Measurements from ENCODE around the gene EIF1AD.
"Not testable (repeated sequence)": the region's sequence is repeated elsewhere in the genome, so short reads cannot be mapped to it uniquely, and the experiment has no call there.

The EIF1AD gene, protein sequence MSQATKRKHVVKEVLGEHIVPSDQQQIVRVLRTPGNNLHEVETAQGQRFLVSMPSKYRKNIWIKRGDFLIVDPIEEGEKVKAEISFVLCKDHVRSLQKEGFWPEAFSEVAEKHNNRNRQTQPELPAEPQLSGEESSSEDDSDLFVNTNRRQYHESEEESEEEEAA
- 45.5 to 48.2 reads per million in 2 donors for total RNA-seq

GRCh38 chr11:66001942-66002647 is at the start of gene EIF1AD, which contains the start of gene BANF1:
TSS of gene EIF1AD (minus strand) at chr11:66002157. CDS start at chr11:66000389, 1,768 bp downstream.
TSS of gene BANF1 (plus strand) at chr11:66002503. CDS start at chr11:66003251, 748 bp downstream.
- peak; percentile 61 for DNase-seq

DNA sequence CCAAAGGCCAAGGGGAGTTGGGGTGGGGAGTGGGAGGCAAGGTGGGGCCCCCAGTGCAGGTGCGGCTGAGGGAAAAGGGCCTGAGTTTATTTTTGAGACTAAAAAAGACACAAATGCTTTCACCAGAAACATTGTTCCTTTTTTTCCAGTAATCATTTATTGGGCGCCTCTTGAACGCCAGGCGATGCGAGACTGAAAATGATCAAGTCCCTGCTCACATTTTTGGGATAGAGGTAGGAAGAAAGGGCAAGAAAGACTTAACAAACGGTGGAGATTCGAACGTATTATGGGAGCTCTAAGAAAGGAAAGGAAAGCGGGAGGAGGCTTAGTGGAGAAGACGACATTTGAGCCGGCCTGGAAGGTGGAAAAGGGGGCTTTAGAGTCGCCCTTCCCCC is 49.4 kb upstream of the EIF1AD start:
- DNase-seq: no peak

DNA sequence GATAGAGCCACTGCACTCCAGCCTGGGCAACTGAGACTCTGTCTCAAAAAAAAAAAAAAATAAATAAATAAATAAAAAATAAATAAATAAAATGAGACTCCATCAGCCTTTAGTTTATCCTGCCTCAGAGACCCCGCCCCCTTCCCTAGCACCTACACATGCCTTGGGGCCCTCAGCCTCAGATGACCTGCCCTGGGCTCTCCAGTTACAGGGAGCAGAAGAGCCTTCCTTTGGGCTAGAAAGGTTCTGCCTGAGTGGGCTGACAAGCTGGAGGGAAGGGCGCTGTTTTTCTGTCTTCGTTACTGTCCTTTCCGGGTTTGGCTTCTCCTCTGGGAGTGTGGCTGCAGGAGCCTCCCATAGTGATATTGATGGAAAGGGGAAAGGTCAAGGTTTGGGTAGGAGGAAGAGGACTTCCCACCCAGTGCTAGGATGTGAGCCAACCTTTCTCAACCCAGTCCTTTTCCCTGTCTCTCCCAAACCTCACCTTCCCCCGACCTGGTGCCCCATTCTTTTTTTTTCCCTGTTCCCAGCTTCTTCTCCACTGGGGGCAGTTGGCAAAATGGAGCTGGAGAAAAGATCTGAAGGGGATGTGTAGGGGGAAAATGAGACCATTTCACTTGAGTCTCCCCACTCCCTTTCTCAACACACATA is 48.7 kb upstream of the EIF1AD start:
- DNase-seq: no peak

GRCh38 chr11:66048547-66049323 is 46.8 kb upstream of the EIF1AD start, which contains the start of gene GAL3ST3:
TSS of gene GAL3ST3 (minus strand) at chr11:66049161. CDS start at chr11:66045415, 3,746 bp downstream.
- DNase-seq: no peak

DNA sequence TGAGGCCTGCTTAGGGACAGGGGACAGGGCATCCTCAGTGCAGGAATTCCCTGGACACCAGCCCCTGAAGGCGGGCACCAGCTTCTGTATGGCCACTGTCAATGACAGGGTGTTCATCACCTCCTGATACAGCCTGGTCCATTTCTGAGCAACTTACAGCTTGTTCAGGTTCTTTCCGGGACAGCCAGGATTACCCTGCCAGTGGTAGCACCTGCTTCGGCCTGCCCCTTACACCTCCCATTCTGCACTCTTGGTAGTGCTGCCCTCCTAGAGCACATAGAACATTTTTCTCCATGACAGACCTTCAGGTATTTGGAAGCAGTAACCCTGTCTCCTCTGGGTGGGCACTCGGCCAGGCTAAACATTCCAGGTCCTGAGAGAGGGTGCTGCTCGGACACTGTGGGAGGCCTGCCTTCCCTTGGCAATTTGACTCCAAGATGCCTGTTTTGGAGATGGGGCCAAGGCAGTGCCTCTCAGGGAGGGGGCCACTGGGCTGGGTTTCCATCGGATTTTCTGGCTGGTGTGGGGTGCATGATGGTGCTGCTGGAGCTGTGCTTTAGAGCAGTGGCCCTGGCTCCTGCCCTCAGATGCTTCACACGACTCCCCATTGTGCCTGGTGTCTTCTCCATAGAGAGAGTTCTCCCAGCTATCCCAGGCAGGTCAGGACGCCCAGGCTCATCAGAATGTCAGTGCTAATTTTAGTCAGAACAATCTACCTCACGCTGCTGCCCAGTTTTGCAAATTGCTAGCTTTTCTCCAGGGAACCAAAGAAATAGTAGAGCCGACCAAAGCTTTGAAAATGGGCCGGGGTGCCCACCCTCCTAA is 45.8 kb upstream of the EIF1AD start:
- DNase-seq: no peak

GRCh38 chr11:66046901-66047300 is 44.9 kb upstream of the EIF1AD start:
- no peak for DNase-seq

- DNase-seq: peak; percentile 42
These were observed 43.3 kb upstream of the EIF1AD start for GRCh38 chr11:66045177-66045639.

GRCh38 chr11:66044757-66045156 is 42.8 kb upstream of the EIF1AD start:
- DNase-seq: no peak

DNA sequence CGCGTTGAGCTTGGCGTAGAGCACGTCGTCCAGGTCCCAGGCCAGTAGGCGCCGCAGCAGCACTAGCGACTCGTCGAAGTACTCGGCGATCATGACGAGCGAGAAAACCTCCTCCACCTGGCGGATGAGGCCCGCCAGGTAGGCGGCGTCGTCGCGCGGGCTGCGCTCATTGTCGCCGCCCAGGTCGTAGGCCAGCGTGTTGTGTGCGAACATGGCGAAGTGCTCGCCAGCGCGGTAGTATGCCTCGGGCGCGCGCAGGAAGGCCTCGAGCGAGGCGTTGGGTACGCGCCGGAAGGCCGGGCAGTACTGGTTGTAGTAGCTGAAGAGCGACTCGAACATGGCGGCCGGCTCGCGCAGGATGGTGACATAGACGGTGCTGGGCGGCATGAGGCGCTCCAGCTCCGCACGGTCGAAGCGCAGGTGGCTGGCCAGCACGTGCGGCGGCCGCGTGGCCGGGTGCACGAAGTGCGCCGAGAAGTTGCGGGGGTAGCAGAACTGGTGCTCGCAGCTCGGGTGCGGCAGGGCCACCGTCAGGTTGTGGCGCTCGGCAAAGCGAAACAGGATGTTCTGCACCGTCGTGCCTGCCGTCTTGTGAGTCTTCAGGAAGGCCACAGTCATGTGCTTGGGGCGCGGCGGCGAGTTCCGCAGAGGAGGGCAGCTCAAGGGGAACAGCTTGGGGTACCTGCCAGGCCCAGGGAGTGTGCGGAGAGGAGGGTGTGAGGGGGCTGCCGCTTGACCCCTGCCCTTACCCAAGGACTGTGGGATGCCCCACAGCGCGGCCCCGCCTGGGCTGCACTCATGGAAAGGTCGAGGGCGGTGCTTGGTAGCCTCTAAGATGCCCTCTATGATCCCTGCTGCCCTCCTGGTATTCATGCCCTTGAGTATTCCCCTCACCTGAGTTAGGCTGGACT is 41.3 kb upstream of the EIF1AD start:
- DNase-seq: no peak

DNA sequence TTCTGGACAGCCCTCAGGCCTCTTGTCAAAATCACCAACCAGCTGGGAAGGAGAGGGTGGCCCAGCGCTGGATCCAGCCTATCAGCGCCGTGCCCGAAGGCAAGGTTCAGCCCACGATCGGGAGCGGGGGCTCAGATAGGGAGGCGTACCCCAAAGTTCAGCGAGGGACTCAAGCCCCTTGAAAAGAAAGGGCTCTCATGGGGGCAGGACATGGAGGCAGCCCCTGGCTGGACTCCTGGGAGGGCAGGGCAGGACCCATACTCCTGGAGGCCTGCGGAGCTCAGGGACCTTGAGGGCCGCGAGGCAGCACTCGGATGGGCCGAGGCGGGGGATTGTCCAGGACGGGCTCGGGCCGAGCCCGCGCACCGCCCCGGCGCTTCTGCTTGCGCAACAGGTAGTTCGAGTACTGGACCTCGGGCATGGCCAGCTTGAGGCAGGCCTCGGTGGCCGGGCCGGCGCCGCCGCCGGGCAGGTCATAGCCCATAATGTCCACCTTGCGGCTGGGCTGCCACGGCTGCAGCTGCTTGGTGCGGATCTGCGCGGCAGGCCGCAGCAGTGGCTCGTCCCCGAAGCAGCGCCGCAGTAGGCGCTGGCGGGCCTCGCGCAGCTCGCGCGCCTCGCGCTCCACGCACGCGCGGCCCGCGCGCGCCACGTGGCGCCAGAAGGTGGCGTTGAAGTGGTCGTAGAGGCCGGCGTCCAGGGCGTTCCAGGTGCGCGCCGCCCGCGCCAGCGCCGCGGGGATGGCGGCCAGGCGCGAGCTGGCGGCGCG is 40.5 kb upstream of the EIF1AD start:
- DNase-seq: no peak

DNA sequence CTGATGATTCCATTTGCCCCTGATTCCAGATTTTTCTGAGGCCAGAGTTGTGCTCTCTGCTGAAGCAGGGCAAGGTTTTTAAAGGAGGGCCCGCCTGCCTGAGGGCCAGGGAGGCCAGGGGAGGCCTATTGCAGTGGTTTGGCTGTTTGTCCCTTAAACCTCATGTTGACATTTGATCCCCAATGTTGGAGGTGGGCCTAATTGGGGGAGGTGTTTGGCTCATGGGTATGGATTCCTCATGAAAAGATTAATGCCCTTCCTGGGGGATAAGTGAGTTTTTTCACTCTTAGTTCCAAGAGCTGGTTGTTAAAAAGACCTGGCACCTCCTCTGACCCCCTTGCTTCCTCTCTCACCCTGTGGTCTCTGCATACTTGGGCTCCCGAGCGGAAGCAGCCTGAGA is 37.8 kb upstream of the EIF1AD start:
- no peak for DNase-seq

DNA sequence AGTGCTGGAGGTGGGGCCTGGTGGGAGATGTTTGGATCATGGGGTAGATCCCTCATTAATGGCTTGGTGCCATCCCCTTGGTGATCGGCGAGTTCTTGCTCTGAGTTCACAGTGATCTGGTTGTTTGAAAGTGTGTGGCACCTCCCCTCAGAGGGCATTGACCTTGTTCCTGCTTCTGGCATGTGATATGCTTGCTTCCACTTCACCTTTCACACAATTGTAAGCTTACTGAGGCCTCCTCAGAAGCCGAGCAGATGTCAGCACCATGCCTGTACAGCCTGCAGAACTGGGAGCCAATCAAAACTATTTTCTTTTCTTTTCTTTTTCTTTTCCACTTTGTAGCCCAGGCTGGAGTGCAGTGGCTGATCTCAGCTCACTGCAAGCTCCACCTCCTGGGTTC is 35.4 kb upstream of the EIF1AD start:
- DNase-seq: no peak

DNA sequence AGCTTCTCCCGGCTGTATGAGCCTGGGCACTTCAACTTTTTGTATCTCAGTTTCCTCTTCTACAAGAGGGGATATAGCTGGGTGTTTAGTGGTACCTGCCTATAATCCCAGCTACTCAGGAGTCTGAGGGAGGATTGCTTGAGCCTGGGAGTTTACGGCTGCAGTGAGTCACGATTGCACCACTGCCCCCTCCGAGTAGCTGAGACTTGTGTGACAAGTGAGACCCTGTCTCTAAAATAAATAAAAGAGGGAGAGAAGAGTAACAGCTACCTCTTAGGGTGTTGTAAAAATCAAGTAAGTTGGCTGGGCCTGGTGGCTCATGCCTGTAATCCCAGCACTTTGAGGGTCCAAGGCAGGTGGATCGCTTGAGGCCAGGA is 34.4 kb upstream of the EIF1AD start:
- DNase-seq: no peak

DNA sequence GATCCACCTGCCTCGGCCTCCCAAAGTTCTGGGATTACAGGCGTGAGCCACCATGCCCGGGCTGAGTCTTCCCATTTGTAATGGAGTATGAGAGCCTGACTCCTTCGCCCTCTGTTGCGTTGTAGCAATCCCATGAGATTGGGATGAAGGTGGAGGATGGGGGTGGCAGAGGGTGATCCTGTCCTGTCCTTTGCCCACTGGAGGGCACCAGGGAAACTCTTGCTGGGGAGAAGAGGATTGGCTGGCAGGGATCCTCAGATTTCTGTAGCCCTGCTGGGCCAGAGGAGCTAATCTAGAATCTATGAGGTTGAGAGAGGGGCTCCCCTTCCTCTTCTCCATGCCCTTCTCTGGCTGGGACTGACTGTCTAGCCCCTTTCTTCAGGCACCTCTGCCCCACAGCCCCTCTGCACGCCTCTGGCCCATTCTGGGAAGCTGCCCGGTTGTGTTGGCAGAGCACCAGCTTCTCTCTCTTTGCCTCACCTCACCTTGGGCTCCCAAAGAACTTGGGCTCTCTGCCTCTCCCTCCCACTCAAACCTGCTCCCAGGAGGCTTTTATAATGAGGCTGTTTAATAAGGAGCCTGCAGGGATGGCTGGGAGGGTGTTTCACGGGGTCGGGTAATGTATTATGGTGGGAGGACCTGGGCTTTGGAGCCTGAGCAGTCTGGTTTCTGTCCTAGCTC is 33.8 kb upstream of the EIF1AD start:
- no peak for DNase-seq

DNA sequence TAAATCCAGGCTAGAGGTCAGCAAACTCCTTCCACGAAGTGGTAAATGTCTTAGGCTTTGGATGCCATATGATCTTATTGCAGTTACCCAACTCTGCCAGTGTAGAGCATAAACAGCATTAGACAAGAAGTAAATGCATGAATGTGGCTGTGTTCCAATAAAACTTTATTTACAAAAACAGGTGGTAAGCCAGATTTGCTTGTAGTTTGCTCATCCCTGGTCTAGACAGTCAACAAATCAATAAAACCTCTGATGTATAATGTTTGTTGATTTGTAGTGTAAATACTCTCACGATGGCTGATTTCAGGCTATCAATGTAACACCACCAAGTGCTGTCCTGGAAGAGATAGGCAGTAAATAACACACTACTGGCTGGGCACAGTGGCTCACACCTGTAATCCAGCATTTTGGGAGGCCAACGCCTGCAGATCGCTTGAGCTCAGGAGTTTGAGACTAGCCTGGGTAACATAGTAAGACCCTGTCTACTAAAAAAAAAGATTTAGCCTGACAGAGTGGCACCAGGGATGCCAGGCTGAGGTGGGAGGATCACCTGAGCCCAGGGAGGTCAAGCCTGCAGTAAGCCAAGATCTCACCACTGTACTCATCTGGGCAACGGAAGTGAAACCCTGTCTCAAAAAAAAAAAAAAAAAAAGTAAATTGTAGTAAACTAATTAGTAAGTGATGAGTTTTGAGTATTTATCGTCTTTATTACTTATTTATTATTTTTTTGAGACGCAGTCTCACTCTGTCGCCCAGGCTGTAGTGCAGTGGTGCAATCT is 31.2 kb upstream of the EIF1AD start:
- DNase-seq: no peak

GRCh38 chr11:66026017-66026529 is 24.1 kb upstream of the EIF1AD start, which contains the start of gene CATSPER1:
TSS of gene CATSPER1 (minus strand) at chr11:66026479. CDS start at chr11:66026379, 100 bp downstream.
- no peak for DNase-seq

GRCh38 chr11:66023186-66023440 is 21.2 kb upstream of the EIF1AD start:
- not testable (repeated sequence) for DNase-seq

- peak; percentile 50 for DNase-seq
These were observed 20.6 kb upstream of the EIF1AD start for GRCh38 chr11:66022401-66023185.

All from activated gamma-delta T cell (primary cell).